ENCODE results near the gene KCNA5. TPM values are rescaled to one million over a fixed set of nuclear protein-coding genes. Genes with fewer than 3 reads are reported as not detected.

Gene KCNA5
- total RNA-seq, 1 donor from 2014 or later, result 1.2 TPM

- Mint-ChIP-seq H3K4me3 (ENCODE audit: unreplicated experiment) (no peak overlapping the region), H3K27ac (ENCODE audit: unreplicated experiment) (no peak overlapping the region), H3K4me1 (ENCODE audit: unreplicated experiment) (peaks cover 49% of the 10 kb centered on the region), H3K27me3 (ENCODE audit: unreplicated experiment) (peaks cover 3% of the 10 kb centered on the region), H3K9me3 (ENCODE audit: unreplicated experiment) (no peaks in the 10 kb centered on the region), H3K36me3 (ENCODE audit: low read depth, unreplicated experiment) (no peaks in the 10 kb centered on the region)
- no peak for TF ChIP-seq CTCF (IDR thresholded peaks at IDR 0.05; ENCODE audit: unreplicated experiment)
- DNase-seq (ENCODE audit: low spot score), result peak; percentile 19
Observed at GRCh38 chr12:5038781-5039311, 4.8 kb upstream of the KCNA5 start.

- Mint-ChIP-seq H3K27me3 (ENCODE audit: unreplicated experiment) (peaks cover 3% of the 10 kb centered on the region), H3K4me1 (ENCODE audit: unreplicated experiment) (peaks cover 41% of the 10 kb centered on the region), H3K4me3 (ENCODE audit: unreplicated experiment) (no peak overlapping the region), H3K9me3 (ENCODE audit: unreplicated experiment) (no peaks in the 10 kb centered on the region), H3K36me3 (ENCODE audit: low read depth, unreplicated experiment) (no peaks in the 10 kb centered on the region), H3K27ac (ENCODE audit: unreplicated experiment) (no peak overlapping the region)
- TF ChIP-seq CTCF (IDR thresholded peaks at IDR 0.05; ENCODE audit: unreplicated experiment), result no peak
- no peak for DNase-seq (ENCODE audit: low spot score)
Observed at GRCh38 chr12:5039815-5040214, 3.9 kb upstream of the KCNA5 start.

GRCh38 chr12:5040368-5040767 is 3.3 kb upstream of the KCNA5 start:
- no peak for TF ChIP-seq CTCF (IDR thresholded peaks at IDR 0.05; ENCODE audit: unreplicated experiment)
- Mint-ChIP-seq H3K27me3 (ENCODE audit: unreplicated experiment) (peaks cover 8% of the 10 kb centered on the region), H3K36me3 (ENCODE audit: low read depth, unreplicated experiment) (peaks cover 4% of the 10 kb centered on the region), H3K27ac (ENCODE audit: unreplicated experiment) (no peak overlapping the region), H3K4me1 (ENCODE audit: unreplicated experiment) (peaks cover 40% of the 10 kb centered on the region), H3K9me3 (ENCODE audit: unreplicated experiment) (no peaks in the 10 kb centered on the region), H3K4me3 (ENCODE audit: unreplicated experiment) (no peak overlapping the region)
- DNase-seq (ENCODE audit: low spot score), result no peak

- no peak for TF ChIP-seq CTCF (IDR thresholded peaks at IDR 0.05; ENCODE audit: unreplicated experiment)
- peaks cover 17% of the 10 kb centered on the region for H3K27me3 Mint-ChIP-seq (ENCODE audit: unreplicated experiment)
- H3K4me3 Mint-ChIP-seq (ENCODE audit: unreplicated experiment), result peak overlapping the region; percentile 42
- no peaks in the 10 kb centered on the region for H3K9me3 Mint-ChIP-seq (ENCODE audit: unreplicated experiment)
- H3K27ac Mint-ChIP-seq (ENCODE audit: unreplicated experiment), result no peak overlapping the region
- H3K4me1 Mint-ChIP-seq (ENCODE audit: unreplicated experiment), result peaks cover 23% of the 10 kb centered on the region
- DNase-seq (ENCODE audit: low spot score), result no peak
- H3K36me3 Mint-ChIP-seq (ENCODE audit: low read depth, unreplicated experiment), result peaks cover 6% of the 10 kb centered on the region
Observed at GRCh38 chr12:5044420-5045295, 979 bp downstream of the KCNA5 start.

GRCh38 chr12:5047094-5047493 is 3.4 kb downstream of the KCNA5 start:
- Mint-ChIP-seq H3K4me3 (ENCODE audit: unreplicated experiment) (no peak overlapping the region), H3K27me3 (ENCODE audit: unreplicated experiment) (peaks cover 19% of the 10 kb centered on the region), H3K27ac (ENCODE audit: unreplicated experiment) (no peak overlapping the region), H3K9me3 (ENCODE audit: unreplicated experiment) (no peaks in the 10 kb centered on the region), H3K36me3 (ENCODE audit: low read depth, unreplicated experiment) (peaks cover 6% of the 10 kb centered on the region), H3K4me1 (ENCODE audit: unreplicated experiment) (peaks cover 15% of the 10 kb centered on the region)
- DNase-seq (ENCODE audit: low spot score), result no peak
- TF ChIP-seq CTCF (IDR thresholded peaks at IDR 0.05; ENCODE audit: unreplicated experiment), result no peak
